HepG2 (cell line): ENCODE data around the gene ZNF445. TPM values are rescaled to one million over a fixed set of nuclear protein-coding genes. Genes with fewer than 3 reads are reported as not detected.

Source experiments
- ATAC-seq: fragments of 200-7000 bp; cut with Tn5 transposase; 3 replicates; pipeline ENCODE4 v1.9.1; 2020; ENCODE audit warnings: mild to moderate bottlenecking, moderate library complexity
- BruUV-seq: library from RNA; stranded (reverse); fragments of 400-500 nt; replicated peaks from 2 replicates; lab custom pipeline; 2021; lab: Mats Ljungman, UMichigan
- CTCF ChIA-PET: fragments of 300-600 bp; formaldehyde crosslinking; extraction: SDS; loops from one replicate; lab custom pipeline; 2021; ENCODE audit warnings: low total read pairs, inconsistent platforms, low intra/inter-chr PET ratio; lab: Yijun Ruan, JAX
- POLR2A ChIA-PET: fragments of 350-600 bp; sonication (Branson Sonifier 250); formaldehyde crosslinking; loops from one replicate; lab custom pipeline; 2020; ENCODE audit warnings: antibody characterized with exemption, inconsistent platforms; lab: Yijun Ruan, JAX
- DNase-seq: peaks from one replicate; pipeline ENCODE4 v3.0.0-alpha.2; 2015; ENCODE audit warnings: low spot score
- FAIRE-seq: peaks from 3 replicates; lab custom pipeline; 2011; peaks lifted over from hg19 to GRCh38; lab: Jason Lieb, UNC
- H2AFZ ChIP-seq: one replicate; pipeline ENCODE4 v1.6.1; 2011; ENCODE audit warnings: low read length, inconsistent platforms
- H3K27ac ChIP-seq: fragments of 300-600 bp; 3 replicates; pipeline ENCODE4 v1.8.0; 2011; ENCODE audit warnings: mixed run types, mild to moderate bottlenecking, mixed read lengths, low read length, inconsistent platforms; ENCODE audit not compliant: insufficient read depth; ENCODE audit errors: extremely low read length
- H3K27me3 ChIP-seq, 2 experiments: fragments of 200-600 bp in 1 of 2; 2 replicates in 1 of 2; 3 replicates in 1 of 2; pipeline versions ENCODE4 v1.6.0 to v1.8.0; 2011; ENCODE audit warnings: low read length in 2 of 2, mild to moderate bottlenecking in 2 of 2, moderate library complexity in 2 of 2, inconsistent platforms in 1 of 2; ENCODE audit not compliant: insufficient read depth in 2 of 2, control insufficient read depth in 1 of 2
- H3K36me3 ChIP-seq, 2 experiments: fragments of 200-600 bp in 1 of 2; replicated peaks in 1 of 2; 2 replicates in 1 of 2; 3 replicates in 1 of 2; pipeline versions ENCODE4 v1.5.1 to v1.8.0; 2011; ENCODE audit warnings: low read length in 2 of 2, inconsistent platforms in 1 of 2; ENCODE audit not compliant: insufficient read depth in 2 of 2, control insufficient read depth in 1 of 2
- H3K4me1 ChIP-seq: 2 replicates; pipeline ENCODE4 v1.5.1; 2012; ENCODE audit warnings: low read length, inconsistent platforms; ENCODE audit not compliant: insufficient read depth
- H3K4me2 ChIP-seq: 2 replicates; pipeline ENCODE4 v1.6.0; 2011; ENCODE audit warnings: low read depth, low read length, inconsistent platforms
- H3K4me3 ChIP-seq, 3 experiments: fragments of 200-600 bp in 1 of 3; sonication (generic), shearing (Covaris generic) in 1 of 3; replicated peaks in 1 of 3; 2 replicates each; pipeline ENCODE4 v1.5.1; 2011 to 2016; ENCODE audit warnings: low read length in 3 of 3, inconsistent platforms in 2 of 3, low read depth in 2 of 3, mild to moderate bottlenecking in 2 of 3, control low read depth in 1 of 3, mixed read lengths in 1 of 3; ENCODE audit not compliant: insufficient read depth in 1 of 3
- H3K79me2 ChIP-seq: one replicate; pipeline ENCODE4 v1.6.1; 2011; ENCODE audit warnings: low read length, inconsistent platforms; ENCODE audit not compliant: insufficient read depth
- H3K9ac ChIP-seq: 2 replicates; pipeline ENCODE4 v1.6.0; 2011; ENCODE audit warnings: mild to moderate bottlenecking, low read depth, low read length, inconsistent platforms; ENCODE audit not compliant: insufficient read depth
- H3K9me3 ChIP-seq: 2 replicates; pipeline ENCODE4 v1.5.1; 2012; ENCODE audit warnings: mild to moderate bottlenecking, low read length
- H4K20me1 ChIP-seq: 2 replicates; pipeline ENCODE4 v1.6.0; 2011; ENCODE audit warnings: inconsistent platforms, mild to moderate bottlenecking, low read length, moderate library complexity; ENCODE audit not compliant: insufficient read depth
- CEBPB ChIP-seq: IDR thresholded peaks from 2 replicates; pipeline ENCODE4 v1.6.1; 2011; ENCODE audit warnings: low read depth, low read length, improper control_type of control experiment, borderline replicate concordance
- ETV5 ChIP-seq: IDR thresholded peaks from 2 replicates; pipeline ENCODE4 v1.6.1; 2018; ENCODE audit warnings: missing biosample characterization, missing genetic modification reagents, inconsistent platforms, borderline replicate concordance
- HNRNPUL1 ChIP-seq: fragments of 200-400 bp; formaldehyde crosslinking; IDR thresholded peaks from 2 replicates; pipeline ENCODE4 v1.6.1; 2017; ENCODE audit warnings: low read depth, mild to moderate bottlenecking, low read length, moderate library complexity
- NFKB2 ChIP-seq: sonication (generic); formaldehyde crosslinking; IDR thresholded peaks from 2 replicates; pipeline ENCODE4 v1.4.0; 2020; ENCODE audit warnings: missing genetic modification reagents, borderline replicate concordance
- PAX8 ChIP-seq: sonication (generic); formaldehyde crosslinking; IDR thresholded peaks from 2 replicates; pipeline ENCODE4 v1.8.0; 2022; ENCODE audit warnings: mild to moderate bottlenecking, missing genetic modification reagents, borderline replicate concordance
- TCF7L2 ChIP-seq: IDR thresholded peaks from 2 replicates; pipeline ENCODE4 v1.6.1; 2011; ENCODE audit warnings: mild to moderate bottlenecking, low read depth, low read length, moderate library complexity
- THAP8 ChIP-seq: sonication (generic); formaldehyde crosslinking; IDR thresholded peaks from 2 replicates; pipeline ENCODE4 v1.5.1; 2020; ENCODE audit warnings: missing genetic modification reagents, mild to moderate bottlenecking, borderline replicate concordance
- XBP1 ChIP-seq: sonication (generic); formaldehyde crosslinking; IDR thresholded peaks from 2 replicates; pipeline ENCODE4 v1.5.0; 2020; ENCODE audit warnings: missing genetic modification reagents
- YEATS4 ChIP-seq: sonication (generic); formaldehyde crosslinking; IDR thresholded peaks from 2 replicates; pipeline ENCODE4 v1.4.0; 2020; ENCODE audit warnings: missing genetic modification reagents, borderline replicate concordance
- ZNF383 ChIP-seq: sonication (generic); formaldehyde crosslinking; IDR thresholded peaks from 2 replicates; pipeline ENCODE4 v1.4.0; 2020; ENCODE audit warnings: missing genetic modification reagents, mild to moderate bottlenecking, borderline replicate concordance
- ZNF432 ChIP-seq: sonication (generic); formaldehyde crosslinking; IDR thresholded peaks from 2 replicates; pipeline ENCODE4 v1.5.0; 2020; ENCODE audit warnings: missing genetic modification reagents, mild to moderate bottlenecking, borderline replicate concordance
- ZSCAN12 ChIP-seq: sonication (generic); formaldehyde crosslinking; IDR thresholded peaks from 2 replicates; pipeline ENCODE4 v1.9.0; 2021; ENCODE audit warnings: mild to moderate bottlenecking, missing genetic modification reagents
- WGBS: methylation state at CpG from one replicate; pipeline ENCODE4 v1.1.6; 2017; ENCODE audit warnings: low lambda C conversion rate; 5-methylcytosine and 5-hydroxymethylcytosine counted together
- in situ Hi-C: cut with HindIII; loops from 2 replicates; pipeline ENCODE4 v1.10.0; 2017; ENCODE audit warnings: low pct_unique_long_range_greater_than_20kb; ENCODE audit not compliant: extremely low pct_ligation_motif_present
- intact Hi-C: fragments of 100-400 bp; cut with micrococcal nuclease; formaldehyde crosslinking; loops from one replicate; pipeline ENCODE4 v1.10.0; 2022; ENCODE audit not compliant: unreplicated experiment
- polyA plus RNA-seq, 8 experiments: library from polyadenylated mRNA; depleted of rRNA in 3 of 8; stranded (reverse) in 7 of 8; unstranded in 1 of 8; fragments of >200 nt; fragmentation: Illumina TruSeq in 4 of 8; extraction: Trizol in 4 of 8; gene quantifications; 2 replicates each; pipeline versions ENCODE4 v1.2.1 to v1.2.3, GENCODE V29; 2011 to 2016; ENCODE audit warnings: low read depth in 4 of 8, missing spikeins in 1 of 8, mixed read lengths in 1 of 8; ENCODE audit not compliant: insufficient read depth in 1 of 8
- total RNA-seq, 5 experiments: library from RNA; depleted of rRNA; stranded (reverse); fragments of >200 nt; fragmentation: Illumina TruSeq; extraction: Trizol; gene quantifications; 2 replicates each; pipeline ENCODE4 v1.2.3, GENCODE V29; 2016; ENCODE audit warnings: low read depth in 1 of 5
- TF ChIP-seq, protein P1 (sequence below): sonication (generic); formaldehyde crosslinking; conservative IDR thresholded peaks from 2 replicates; pipeline ENCODE4 v1.8.1; 2023; ENCODE audit warnings: missing genetic modification reagents
- TF ChIP-seq, protein P2 (sequence below): sonication (generic); formaldehyde crosslinking; IDR thresholded peaks from 2 replicates; pipeline ENCODE4 v1.4.0; 2020; ENCODE audit warnings: missing genetic modification reagents
- TF ChIP-seq, protein P3 (sequence below): sonication (generic); formaldehyde crosslinking; conservative IDR thresholded peaks from 2 replicates; pipeline ENCODE4 v1.5.0; 2020; ENCODE audit warnings: missing genetic modification reagents
- TF ChIP-seq, protein P4 (sequence below): IDR thresholded peaks from 2 replicates; pipeline ENCODE4 v1.6.1; 2012; ENCODE audit warnings: low read depth, low read length, improper control_type of control experiment

Gene ZNF445
- total and polyA plus RNA-seq, 2 of the 13 experiments (the other 11 are each of a cell fraction or from before 2014, with no cell fraction given), result 4.4 to 10.3 TPM

GRCh38 chr3:44398853-44399252 is 78.6 kb downstream of the ZNF445 start:
- POLR2A ChIA-PET, result no interaction called here
- Histone ChIP-seq H2AFZ (no peak overlapping the region), H3K79me2 (no peaks in the 10 kb centered on the region), H3K9me3 (no peaks in the 10 kb centered on the region), H3K36me3 (peaks cover 0 to 1% of the 10 kb centered on the region in 2 experiments; a peak in 1 of 5 replicates), H3K27me3 (no peaks in the 10 kb centered on the region), H3K27ac (no peak overlapping the region), H3K4me1 (peaks cover 28% of the 10 kb centered on the region), H3K9ac (no peak overlapping the region), H3K4me2 (no peak overlapping the region), H4K20me1 (no peaks in the 10 kb centered on the region), H3K4me3 (no peak overlapping the region)
- BruUV-seq, result no TSS peak
- CTCF ChIA-PET, result no interaction called here
- WGBS, result 95% methylated on average over 4 of the region's 4 CpGs
- ATAC-seq (no peak), DNase-seq (no peak), FAIRE-seq (no peak)
- TF ChIP-seq, protein P1, sequence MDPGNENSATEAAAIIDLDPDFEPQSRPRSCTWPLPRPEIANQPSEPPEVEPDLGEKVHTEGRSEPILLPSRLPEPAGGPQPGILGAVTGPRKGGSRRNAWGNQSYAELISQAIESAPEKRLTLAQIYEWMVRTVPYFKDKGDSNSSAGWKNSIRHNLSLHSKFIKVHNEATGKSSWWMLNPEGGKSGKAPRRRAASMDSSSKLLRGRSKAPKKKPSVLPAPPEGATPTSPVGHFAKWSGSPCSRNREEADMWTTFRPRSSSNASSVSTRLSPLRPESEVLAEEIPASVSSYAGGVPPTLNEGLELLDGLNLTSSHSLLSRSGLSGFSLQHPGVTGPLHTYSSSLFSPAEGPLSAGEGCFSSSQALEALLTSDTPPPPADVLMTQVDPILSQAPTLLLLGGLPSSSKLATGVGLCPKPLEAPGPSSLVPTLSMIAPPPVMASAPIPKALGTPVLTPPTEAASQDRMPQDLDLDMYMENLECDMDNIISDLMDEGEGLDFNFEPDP (CRISPR knock-in tag), result no peak
- no peak for TF ChIP-seq PAX8 (CRISPR knock-in tag)
- no peak for TF ChIP-seq HNRNPUL1
- no peak for TF ChIP-seq ZSCAN12
- TF ChIP-seq THAP8, result no peak
- TF ChIP-seq, protein P2, sequence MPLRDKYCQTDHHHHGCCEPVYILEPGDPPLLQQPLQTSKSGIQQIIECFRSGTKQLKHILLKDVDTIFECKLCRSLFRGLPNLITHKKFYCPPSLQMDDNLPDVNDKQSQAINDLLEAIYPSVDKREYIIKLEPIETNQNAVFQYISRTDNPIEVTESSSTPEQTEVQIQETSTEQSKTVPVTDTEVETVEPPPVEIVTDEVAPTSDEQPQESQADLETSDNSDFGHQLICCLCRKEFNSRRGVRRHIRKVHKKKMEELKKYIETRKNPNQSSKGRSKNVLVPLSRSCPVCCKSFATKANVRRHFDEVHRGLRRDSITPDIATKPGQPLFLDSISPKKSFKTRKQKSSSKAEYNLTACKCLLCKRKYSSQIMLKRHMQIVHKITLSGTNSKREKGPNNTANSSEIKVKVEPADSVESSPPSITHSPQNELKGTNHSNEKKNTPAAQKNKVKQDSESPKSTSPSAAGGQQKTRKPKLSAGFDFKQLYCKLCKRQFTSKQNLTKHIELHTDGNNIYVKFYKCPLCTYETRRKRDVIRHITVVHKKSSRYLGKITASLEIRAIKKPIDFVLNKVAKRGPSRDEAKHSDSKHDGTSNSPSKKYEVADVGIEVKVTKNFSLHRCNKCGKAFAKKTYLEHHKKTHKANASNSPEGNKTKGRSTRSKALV (CRISPR knock-in tag), result no peak
- TF ChIP-seq ETV5 (CRISPR knock-in tag), result no peak
- TF ChIP-seq TCF7L2, result no peak
- TF ChIP-seq CEBPB, result no peak
- no peak for TF ChIP-seq ZNF383
- TF ChIP-seq, protein P3, sequence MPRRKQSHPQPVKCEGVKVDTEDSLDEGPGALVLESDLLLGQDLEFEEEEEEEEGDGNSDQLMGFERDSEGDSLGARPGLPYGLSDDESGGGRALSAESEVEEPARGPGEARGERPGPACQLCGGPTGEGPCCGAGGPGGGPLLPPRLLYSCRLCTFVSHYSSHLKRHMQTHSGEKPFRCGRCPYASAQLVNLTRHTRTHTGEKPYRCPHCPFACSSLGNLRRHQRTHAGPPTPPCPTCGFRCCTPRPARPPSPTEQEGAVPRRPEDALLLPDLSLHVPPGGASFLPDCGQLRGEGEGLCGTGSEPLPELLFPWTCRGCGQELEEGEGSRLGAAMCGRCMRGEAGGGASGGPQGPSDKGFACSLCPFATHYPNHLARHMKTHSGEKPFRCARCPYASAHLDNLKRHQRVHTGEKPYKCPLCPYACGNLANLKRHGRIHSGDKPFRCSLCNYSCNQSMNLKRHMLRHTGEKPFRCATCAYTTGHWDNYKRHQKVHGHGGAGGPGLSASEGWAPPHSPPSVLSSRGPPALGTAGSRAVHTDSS (CRISPR knock-in tag), result no peak
- no peak for TF ChIP-seq ZNF432 (CRISPR knock-in tag)
- TF ChIP-seq, protein P4, sequence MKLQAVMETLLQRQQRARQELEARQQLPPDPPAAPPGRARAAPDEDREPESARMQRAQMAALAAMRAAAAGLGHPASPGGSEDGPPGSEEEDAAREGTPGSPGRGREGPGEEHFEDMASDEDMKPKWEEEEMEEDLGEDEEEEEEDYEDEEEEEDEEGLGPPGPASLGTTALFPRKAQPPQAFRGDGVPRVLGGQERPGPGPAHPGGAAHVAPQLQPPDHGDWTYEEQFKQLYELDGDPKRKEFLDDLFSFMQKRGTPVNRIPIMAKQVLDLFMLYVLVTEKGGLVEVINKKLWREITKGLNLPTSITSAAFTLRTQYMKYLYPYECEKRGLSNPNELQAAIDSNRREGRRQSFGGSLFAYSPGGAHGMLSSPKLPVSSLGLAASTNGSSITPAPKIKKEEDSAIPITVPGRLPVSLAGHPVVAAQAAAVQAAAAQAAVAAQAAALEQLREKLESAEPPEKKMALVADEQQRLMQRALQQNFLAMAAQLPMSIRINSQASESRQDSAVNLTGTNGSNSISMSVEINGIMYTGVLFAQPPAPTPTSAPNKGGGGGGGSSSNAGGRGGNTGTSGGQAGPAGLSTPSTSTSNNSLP, result no peak
- no peak for TF ChIP-seq XBP1 (CRISPR knock-in tag)
- no peak for TF ChIP-seq NFKB2
- no peak for TF ChIP-seq YEATS4
- in situ Hi-C loops, result no loop called here
- intact Hi-C loops, result no loop called here
